Stimulated activated CD8-positive, alpha-beta memory T cell treated with anti-CD3 and anti-CD28 coated beads, Interleukin-7, amount 100 ng/mL, for 24 hours (primary cell): Measurements from ENCODE around the gene AASDHPPT.
"Not testable (repeated sequence)": the region's sequence is repeated elsewhere in the genome, so short reads cannot be mapped to it uniquely, and the experiment has no call there.

ENCODE experiments used
- DNase-seq: peaks from one replicate; pipeline ENCODE4 v3.0.0-alpha.2; 2020; ENCODE audit warnings: low read depth

AASDHPPT gene

GRCh38 chr11:106077609-106078455 is at the start of gene AASDHPPT:
Gene AASDHPPT (plus strand): TSS chr11:106077662. CDS start chr11:106077711, 49 bp downstream.
- no peak for DNase-seq

- no peak for DNase-seq
These were observed 46.9 kb upstream of the AASDHPPT start for GRCh38 chr11:106030609-106031008.

GRCh38 chr11:106031202-106031810 is 46.2 kb upstream of the AASDHPPT start:
- DNase-seq, result no peak

GRCh38 chr11:106031936-106032335 is 45.5 kb upstream of the AASDHPPT start:
- no peak for DNase-seq

- no peak for DNase-seq
These were observed 44.6 kb upstream of the AASDHPPT start for GRCh38 chr11:106032861-106033260.

- DNase-seq, result no peak
These were observed 33.9 kb upstream of the AASDHPPT start for GRCh38 chr11:106043540-106043939.

GRCh38 chr11:106047631-106048030 is 29.8 kb upstream of the AASDHPPT start:
- no peak for DNase-seq

GRCh38 chr11:106049727-106050476 is 27.6 kb upstream of the AASDHPPT start:
- DNase-seq, result no peak

GRCh38 chr11:106051103-106051502 is 26.4 kb upstream of the AASDHPPT start:
- DNase-seq, result no peak

GRCh38 chr11:106058377-106058776 is 19.1 kb upstream of the AASDHPPT start:
- DNase-seq, result not testable (repeated sequence)

- no peak for DNase-seq
These were observed 17.8 kb upstream of the AASDHPPT start for GRCh38 chr11:106059617-106060016.

- no peak for DNase-seq
These were observed 16.1 kb upstream of the AASDHPPT start for GRCh38 chr11:106061249-106061784.

GRCh38 chr11:106061954-106062949 is 15.2 kb upstream of the AASDHPPT start:
- no peak for DNase-seq

- DNase-seq, result no peak
These were observed 14.5 kb upstream of the AASDHPPT start for GRCh38 chr11:106063009-106063408.

- DNase-seq, result no peak
These were observed 6.9 kb upstream of the AASDHPPT start for GRCh38 chr11:106070606-106071005.

GRCh38 chr11:106072804-106073203 is 4.7 kb upstream of the AASDHPPT start:
- no peak for DNase-seq

GRCh38 chr11:106076171-106076918 is 1.1 kb upstream of the AASDHPPT start:
- no peak for DNase-seq

GRCh38 chr11:106076919-106077608 is 398 bp upstream of the AASDHPPT start, which contains the start of gene KBTBD3:
Gene KBTBD3 (minus strand): TSS chr11:106077347. CDS start chr11:106059097, 18,250 bp downstream.
- peak; percentile 95 for DNase-seq

- DNase-seq, result no peak
These were observed 4.6 kb downstream of the AASDHPPT start for GRCh38 chr11:106082096-106082495.

- DNase-seq, result no peak
These were observed 8.7 kb downstream of the AASDHPPT start for GRCh38 chr11:106086135-106086534.
